Gastrocnemius medialis (tissue), 4 donors: ENCODE data around the gene MYO1F. TPM values are rescaled to one million over a fixed set of nuclear protein-coding genes. Genes with fewer than 3 reads are reported as not detected.

Experiments used
- ATAC-seq, 2 donors: fragments of 150-250 bp; one replicate each; pipeline ENCODE4 v1.9.1; 2016
- DNase-seq, 2 donors: peaks; one replicate each; pipeline ENCODE4 v3.0.0-alpha.2; 2019
- H3K27ac ChIP-seq, 4 donors: fragments of 200-600 bp; sonication (generic); 1 replicate in 1 of 4; 2 replicates in 3 of 4; pipeline ENCODE4 v1.5.1; 2016 to 2018; ENCODE audit warnings: mild to moderate bottlenecking in 2 of 4, moderate library complexity in 1 of 4
- H3K27me3 ChIP-seq, 3 donors: fragments of 200-600 bp; sonication (generic) in 2 of 3; 1 replicate in 1 of 3; 2 replicates in 2 of 3; pipeline versions ENCODE4 v1.5.1 to v1.6.0; 2016 to 2019; ENCODE audit warnings: mild to moderate bottlenecking in 1 of 3, moderate library complexity in 1 of 3
- H3K36me3 ChIP-seq, 2 donors: fragments of 200-600 bp; sonication (generic) in 1 of 2; one replicate each; pipeline ENCODE4 v1.5.1; 2017 to 2018
- H3K4me1 ChIP-seq, 2 donors: fragments of 200-600 bp; sonication (generic) in 1 of 2; one replicate each; pipeline ENCODE4 v1.5.1; 2016 to 2017; ENCODE audit warnings: mild to moderate bottlenecking in 2 of 2
- H3K4me3 ChIP-seq, 4 donors: fragments of 200-600 bp; sonication (generic) in 3 of 4; 1 replicate in 1 of 4; 2 replicates in 3 of 4; pipeline ENCODE4 v1.5.1; 2016 to 2019; ENCODE audit warnings: mild to moderate bottlenecking in 2 of 4
- H3K9me3 ChIP-seq, 3 donors: fragments of 200-600 bp; sonication (generic) in 2 of 3; 1 replicate in 1 of 3; 2 replicates in 2 of 3; pipeline ENCODE4 v1.5.1; 2016 to 2019
- CTCF ChIP-seq, 5 experiments: fragments of 450-650 bp in 3 of 5; fragments of 200-600 bp in 2 of 5; sonication (generic) in 2 of 5; IDR thresholded peaks in 4 of 5; conservative IDR thresholded peaks in 1 of 5; 1 replicate in 4 of 5; 2 replicates in 1 of 5; pipeline ENCODE4 v1.5.1; 2016 to 2019; ENCODE audit warnings: antibody characterized with exemption in 5 of 5, mild to moderate bottlenecking in 3 of 5, moderate library complexity in 3 of 5
- POLR2A ChIP-seq, 2 donors: fragments of 450-650 bp; IDR thresholded peaks; one replicate each; pipeline ENCODE4 v1.6.1; 2017; ENCODE audit warnings: antibody characterized with exemption in 2 of 2, mild to moderate bottlenecking in 2 of 2, moderate library complexity in 2 of 2
- in situ Hi-C, 4 donors: fragments of 200-750 bp; cut with MboI; loops; one replicate each; pipeline versions ENCODE4 v1.15.0 to v1.8.0; 2017; ENCODE audit warnings: low sequenced_read_pairs in 4 of 4
- intact Hi-C: fragments of 100-400 bp; cut with DNase I; formaldehyde crosslinking; loops from one replicate; pipeline ENCODE4 v1.15.1; 2023; ENCODE audit warnings: low total_unique reads
- total RNA-seq, 4 donors: library from RNA; depleted of rRNA; stranded (reverse); fragments of >200 nt; gene quantifications; one replicate each; pipeline versions ENCODE4 v1.1.0 to v1.2.3, GENCODE V29; 2016

Gene MYO1F
- total RNA-seq, 4 donors from 2014 or later, result 0.24 to 4.0 (median 1.8) TPM

- TF ChIP-seq POLR2A (IDR thresholded peaks at IDR 0.05), result no peak
- no peak for TF ChIP-seq CTCF (IDR thresholded peaks at IDR 0.05 in 4 of 5, conservative IDR thresholded peaks at IDR 0.05 in 1 of 5)
- Histone ChIP-seq H3K4me3 (peak within 1 kb of the TSS; percentile 56 to 66 (median 62)), H3K27ac (peak within 1 kb of the TSS; percentile 61 to 73 (median 63)), H3K36me3 (no peaks in the 10 kb centered on the region), H3K27me3 (peaks cover 7 to 14% (median 9%) of the 10 kb centered on the region in 3 donors), H3K9me3 (no peaks in the 10 kb centered on the region), H3K4me1 (peaks cover 0 to 4% of the 10 kb centered on the region in 2 donors)
- DNase-seq, result no peak
- in situ Hi-C loops, result no loop called here
- ATAC-seq, result no peak
- intact Hi-C loops, result no loop called here
Measured at GRCh38 chr19:8610041-8610935, 33.0 kb upstream of the MYO1F start, which contains the start of gene ADAMTS10. Gene ADAMTS10, minus strand, starts transcription at chr19:8610715. Its CDS starts 5,005 bp downstream, at chr19:8605710.

- intact Hi-C loops, result no loop called here
- peaks cover 0 to 4% of the 10 kb centered on the region in 2 donors for H3K36me3 ChIP-seq
- in situ Hi-C loops, result no loop called here
- H3K4me3 ChIP-seq, result peak overlapping the region; percentile 56 to 66 (median 62)
- no peak for ATAC-seq
- peaks cover 0 to 4% of the 10 kb centered on the region in 2 donors for H3K4me1 ChIP-seq
- peaks cover 7 to 14% (median 9%) of the 10 kb centered on the region in 3 donors for H3K27me3 ChIP-seq
- TF ChIP-seq POLR2A (IDR thresholded peaks at IDR 0.05) (no peak), CTCF (IDR thresholded peaks at IDR 0.05 in 4 of 5, conservative IDR thresholded peaks at IDR 0.05 in 1 of 5) (no peak)
- H3K27ac ChIP-seq, result peak overlapping the region; percentile 61 to 73 (median 63)
- no peak for DNase-seq
- H3K9me3 ChIP-seq, result peaks cover 0 to 5% (median 0%) of the 10 kb centered on the region in 3 donors
Measured at GRCh38 chr19:8609279-8610040, 32.2 kb upstream of the MYO1F start.

GRCh38 chr19:8608941-8609278 is 31.7 kb upstream of the MYO1F start:
- in situ Hi-C loops (no loop called here), intact Hi-C loops (no loop called here)
- peaks cover 7 to 14% (median 9%) of the 10 kb centered on the region in 3 donors for H3K27me3 ChIP-seq
- H3K4me1 ChIP-seq, result peaks cover 0 to 4% of the 10 kb centered on the region in 2 donors
- no peak for ATAC-seq
- H3K36me3 ChIP-seq, result peaks cover 0 to 4% of the 10 kb centered on the region in 2 donors
- peak overlapping the region in 3 of 4 donors; percentile 56 to 63 (median 62) for H3K4me3 ChIP-seq
- TF ChIP-seq CTCF (IDR thresholded peaks at IDR 0.05 in 4 of 5, conservative IDR thresholded peaks at IDR 0.05 in 1 of 5), result no peak
- H3K27ac ChIP-seq, result peak overlapping the region in 3 of 4 donors; percentile 61 to 73 (median 62)
- DNase-seq, result no peak
- H3K9me3 ChIP-seq, result peaks cover 0 to 5% (median 0%) of the 10 kb centered on the region in 3 donors

- Histone ChIP-seq H3K4me3 (no peak overlapping the region), H3K27me3 (peaks cover 7 to 14% (median 9%) of the 10 kb centered on the region in 3 donors), H3K4me1 (peaks cover 0 to 4% of the 10 kb centered on the region in 2 donors), H3K36me3 (peaks cover 0 to 4% of the 10 kb centered on the region in 2 donors), H3K27ac (no peak overlapping the region), H3K9me3 (peaks cover 0 to 5% (median 0%) of the 10 kb centered on the region in 3 donors)
- in situ Hi-C loops (no loop called here), intact Hi-C loops (no loop called here)
- TF ChIP-seq CTCF (IDR thresholded peaks at IDR 0.05 in 4 of 5, conservative IDR thresholded peaks at IDR 0.05 in 1 of 5) (no peak), POLR2A (IDR thresholded peaks at IDR 0.05) (no peak)
- ATAC-seq, result no peak
- no peak for DNase-seq
Measured at GRCh38 chr19:8607386-8607785, 30.1 kb upstream of the MYO1F start.
